22Rv1 (cell line): Measurements from ENCODE around the gene GIMD1.

ENCODE experiments used
- CTCF ChIP-seq: fragments of 450-650 bp; IDR thresholded peaks from 2 replicates; pipeline ENCODE4 v1.5.1; 2017; ENCODE audit warnings: mild to moderate bottlenecking
- ZFX ChIP-seq: fragments of 450-650 bp; IDR thresholded peaks from 2 replicates; pipeline ENCODE4 v1.6.1; 2017; ENCODE audit warnings: antibody characterized with exemption, borderline replicate concordance

- TF ChIP-seq CTCF (no peak), ZFX (no peak)
Measured at GRCh38 chr4:106343865-106344646, 24.5 kb downstream of the GIMD1 start.
